GM21529 (cell line): Measurements from ENCODE around the gene NTN3.
A peak's percentile ranks its signal among the peaks of the same experiment; 100 is the strongest.

ENCODE experiments used
- ATAC-seq: cut with Tn5 transposase; IDR thresholded peaks from one replicate; pipeline ENCODE4 v1.9.1; 2021; ENCODE audit not compliant: unreplicated experiment

NTN3 gene

GRCh38 chr16:2512735-2513404 is 41.8 kb downstream of the NTN3 start:
- ATAC-seq: no peak

- ATAC-seq: peak; percentile 67
Measured at GRCh38 chr16:2513405-2514332, 42.6 kb downstream of the NTN3 start, which contains the start of gene ATP6V0C. Gene ATP6V0C, plus strand, starts transcription at chr16:2513952. Its CDS starts 152 bp downstream, at chr16:2514104.

DNA sequence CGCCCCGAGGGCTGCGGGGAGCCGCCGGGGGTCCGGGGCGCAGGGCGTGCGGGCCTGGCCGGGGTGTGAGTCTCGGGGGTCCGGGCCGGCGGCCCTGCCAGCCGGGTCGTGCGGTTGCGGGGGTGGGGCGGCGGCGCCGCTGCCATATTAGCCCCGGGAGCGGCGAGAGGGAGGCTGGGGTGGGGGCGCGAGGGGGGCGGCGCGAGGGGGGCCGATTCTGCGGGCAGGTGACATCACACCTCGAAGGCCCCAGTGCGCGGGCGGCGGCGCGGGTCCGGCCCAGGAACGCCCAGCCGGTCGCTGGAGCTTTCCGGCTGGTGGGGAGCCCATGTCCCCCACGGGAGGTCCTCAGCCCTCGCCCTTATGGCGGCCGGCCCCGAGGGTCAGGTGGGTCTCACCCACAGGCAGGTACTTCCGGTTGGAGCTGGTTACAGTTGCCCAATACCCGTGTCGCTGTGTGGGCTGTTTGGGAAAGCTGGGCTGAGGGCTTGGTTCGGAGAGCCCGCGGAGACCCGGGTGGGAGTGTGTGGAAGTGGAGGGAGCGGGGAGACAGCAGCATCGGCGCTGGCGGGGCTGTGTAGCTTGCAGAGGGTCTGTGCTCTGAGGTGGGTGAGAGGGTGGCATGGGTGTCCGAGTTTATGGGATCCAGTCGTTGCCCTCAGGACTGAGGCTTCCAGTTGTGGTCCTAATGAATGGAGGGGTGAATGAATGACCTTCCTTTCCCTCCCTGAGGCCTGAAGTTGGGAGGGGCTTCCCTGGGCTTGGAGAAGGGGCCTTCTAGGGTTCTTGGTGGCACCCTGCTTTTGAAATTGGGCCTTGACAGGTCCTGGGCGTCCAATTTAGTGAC is 43.5 kb downstream of the NTN3 start:
- ATAC-seq: no peak

DNA sequence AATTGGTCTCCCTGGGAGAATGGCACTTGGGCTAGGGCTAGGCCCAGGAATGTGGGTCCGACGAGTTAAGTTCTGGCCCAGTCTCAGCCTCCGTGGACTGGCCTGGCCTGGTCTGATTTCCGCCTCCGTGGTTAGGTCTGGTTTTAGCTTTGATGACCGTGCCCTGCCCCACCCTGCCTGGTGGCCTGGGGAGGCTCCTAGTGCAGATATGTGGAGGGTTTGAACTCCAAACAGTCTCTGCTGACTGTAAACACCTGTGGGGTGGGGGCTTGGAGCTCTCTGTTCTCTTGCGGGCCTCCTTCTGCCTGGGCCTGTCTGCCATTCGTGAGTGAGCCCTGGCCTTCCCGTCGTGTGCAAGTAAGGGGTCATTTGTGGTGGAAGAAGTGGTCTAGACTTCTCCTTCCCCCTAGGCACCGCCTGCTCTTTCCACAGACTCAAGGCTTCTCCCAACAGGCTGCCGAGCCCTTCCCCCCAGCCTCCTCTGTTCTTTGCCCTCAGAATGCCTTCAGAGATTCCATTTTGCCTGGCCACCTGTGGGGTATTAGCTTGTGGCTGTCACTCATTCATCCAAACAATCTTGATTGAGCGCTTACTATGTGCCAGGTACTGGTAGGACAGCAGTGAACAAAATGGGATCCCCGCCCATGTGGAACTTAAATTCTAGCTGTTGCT is 44.2 kb downstream of the NTN3 start:
- ATAC-seq: no peak

DNA sequence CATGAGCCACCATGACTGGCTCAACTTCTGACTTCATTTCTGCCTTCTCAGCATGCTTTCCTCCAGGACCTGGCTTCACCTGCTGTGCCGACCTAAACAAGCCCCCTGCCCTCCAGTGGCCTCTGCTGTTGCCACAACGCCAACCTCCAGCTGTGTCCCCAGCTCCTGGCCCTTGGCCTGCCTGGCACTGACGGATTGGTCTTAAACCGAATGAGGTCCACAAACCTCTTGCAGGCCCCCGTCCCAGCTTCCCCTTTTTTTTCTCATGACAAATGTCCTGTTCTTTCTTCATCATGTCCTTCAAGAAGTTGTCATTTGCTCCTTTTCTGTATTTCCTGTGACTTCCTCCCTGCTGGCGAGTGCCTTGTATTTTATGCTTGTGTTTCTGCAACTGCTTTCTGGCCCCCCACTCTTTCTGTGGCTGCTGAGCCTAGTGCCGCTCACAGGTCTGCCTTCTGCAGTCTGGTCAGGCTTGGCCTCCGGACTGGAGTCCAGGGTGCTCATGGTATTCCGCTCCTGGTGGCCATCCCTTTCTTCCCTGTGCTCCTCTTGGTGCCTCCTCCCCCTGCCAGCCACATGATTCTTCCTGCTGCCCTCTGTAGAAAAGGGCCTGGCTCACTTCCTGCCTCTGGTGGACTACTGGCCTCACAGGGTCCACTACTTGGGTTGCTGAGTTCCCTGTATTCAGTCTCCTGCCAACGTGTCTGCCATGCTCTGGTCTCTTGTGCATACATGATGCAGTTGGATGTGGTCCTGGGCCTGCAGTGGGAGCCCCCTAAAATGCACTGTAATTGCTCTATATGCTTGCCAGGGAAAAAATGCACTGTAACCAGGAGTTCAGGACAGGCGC is 45.5 kb downstream of the NTN3 start:
- ATAC-seq: no peak

DNA sequence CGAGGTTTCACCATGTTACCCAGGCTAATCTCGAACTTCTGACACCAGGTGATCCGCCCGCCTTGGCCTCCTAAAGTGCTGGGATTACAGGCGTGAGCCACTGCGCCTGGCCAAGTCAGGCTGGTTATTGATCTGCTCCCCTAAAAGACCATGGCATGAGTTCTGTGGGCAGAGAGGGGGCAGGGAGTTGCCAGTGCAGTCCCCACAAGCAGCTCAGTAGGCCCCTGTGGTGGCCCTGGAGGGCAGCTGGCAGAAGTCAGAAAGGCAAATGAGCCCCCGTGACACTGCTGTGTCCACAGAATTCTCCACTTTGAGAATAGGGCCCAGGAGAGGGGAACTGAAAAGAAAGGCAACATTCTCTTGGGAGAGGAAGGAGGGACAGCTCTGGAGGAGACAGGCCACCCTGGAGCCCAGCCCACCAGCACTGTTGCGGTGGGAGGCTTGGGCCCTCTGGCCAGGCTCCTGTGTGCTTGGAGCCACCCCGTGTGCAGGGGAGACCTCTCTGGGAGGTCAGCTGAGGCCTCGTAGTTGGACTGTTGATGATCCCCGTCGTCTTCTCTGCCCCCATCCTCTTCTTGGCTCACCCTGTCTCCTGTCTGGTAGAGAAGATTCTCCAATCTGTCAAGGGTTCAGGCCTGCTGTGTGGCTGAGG is 47.0 kb downstream of the NTN3 start:
- no peak for ATAC-seq

DNA sequence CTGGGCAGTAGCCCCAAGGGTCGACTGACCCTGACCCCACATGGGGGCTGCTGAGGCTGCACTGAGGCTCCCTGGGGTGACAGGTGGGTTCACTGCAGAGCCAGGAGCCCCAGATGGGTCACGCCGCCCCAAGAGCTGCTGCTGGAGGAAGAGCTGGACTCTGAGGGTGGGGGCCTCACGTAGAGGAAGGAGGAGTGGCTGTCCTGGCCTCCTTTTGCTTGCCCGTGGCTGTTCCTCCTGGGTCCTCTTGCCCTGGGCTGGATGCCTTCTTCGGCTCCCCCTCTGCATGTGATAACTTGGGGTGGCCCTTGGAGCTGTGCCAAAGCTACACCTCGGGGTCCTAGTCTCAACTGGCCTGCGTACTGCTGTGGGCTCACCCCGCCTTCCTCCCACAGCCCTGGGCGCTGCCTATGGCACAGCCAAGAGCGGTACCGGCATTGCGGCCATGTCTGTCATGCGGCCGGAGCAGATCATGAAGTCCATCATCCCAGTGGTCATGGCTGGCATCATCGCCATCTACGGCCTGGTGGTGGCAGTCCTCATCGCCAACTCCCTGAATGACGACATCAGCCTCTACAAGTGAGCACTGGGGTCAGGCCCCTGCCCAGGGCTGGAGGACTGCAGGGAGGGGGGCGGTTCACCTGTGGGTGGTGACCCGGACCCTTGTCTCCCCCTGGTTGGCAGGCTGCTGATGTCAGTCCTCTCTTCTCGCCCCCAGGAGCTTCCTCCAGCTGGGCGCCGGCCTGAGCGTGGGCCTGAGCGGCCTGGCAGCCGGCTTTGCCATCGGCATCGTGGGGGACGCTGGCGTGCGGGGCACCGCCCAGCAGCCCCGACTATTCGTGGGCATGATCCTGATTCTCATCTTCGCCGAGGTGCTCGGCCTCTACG is 48.0 kb downstream of the NTN3 start:
- ATAC-seq: no peak

- no peak for ATAC-seq
Measured at GRCh38 chr16:2519711-2520080, 48.6 kb downstream of the NTN3 start.

DNA sequence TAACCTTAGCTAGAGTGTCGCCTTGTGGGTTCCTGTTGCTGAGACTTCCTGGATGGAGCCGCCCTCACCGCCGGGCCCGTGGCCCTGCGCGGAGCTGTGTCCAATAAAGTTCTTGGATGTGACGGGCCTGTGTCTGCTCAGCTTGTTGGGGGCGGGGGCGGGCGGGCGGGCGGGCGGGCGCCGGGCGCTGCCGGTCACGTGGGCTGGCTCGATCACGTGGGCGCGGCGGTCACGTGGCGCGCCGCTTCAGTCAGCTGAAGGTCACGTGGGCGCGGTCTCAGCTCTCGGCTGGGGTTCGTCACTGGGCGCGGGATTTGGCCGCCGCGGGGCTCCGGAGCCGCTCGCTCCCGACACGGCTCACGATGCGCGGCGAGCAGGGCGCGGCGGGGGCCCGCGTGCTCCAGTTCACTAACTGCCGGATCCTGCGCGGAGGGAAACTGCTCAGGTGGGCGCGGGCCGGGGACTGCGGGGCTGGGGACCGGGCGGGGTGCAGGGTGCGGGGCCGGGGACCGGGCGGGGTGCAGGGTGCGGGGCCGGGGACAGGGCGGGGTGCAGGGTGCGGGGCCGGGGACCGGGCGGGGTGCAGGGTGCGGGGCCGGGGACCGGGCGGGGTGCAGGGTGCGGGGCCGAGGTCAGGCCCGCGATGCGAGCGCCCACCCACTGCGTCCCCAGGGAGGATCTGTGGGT is 49.1 kb downstream of the NTN3 start, which contains the start of gene AMDHD2:
Gene AMDHD2 (plus strand): TSS at position 275 of the 687 bp plus-strand sequence. CDS start 88 bp downstream, at position 363.
- peak; percentile 40 for ATAC-seq

- no peak for ATAC-seq
Measured at GRCh38 chr16:2520784-2521531, 49.9 kb downstream of the NTN3 start.
